K562 (cell line): Measurements from ENCODE around the gene TMEM95. TPM values are rescaled to one million over a fixed set of nuclear protein-coding genes. Genes with fewer than 3 reads are reported as not detected.

Source experiments
- ATAC-seq: fragments of 200-7000 bp; cut with Tn5 transposase; 3 replicates; pipeline ENCODE4 v1.9.1; 2020; ENCODE audit warnings: moderate library complexity
- BruUV-seq: library from RNA; stranded (reverse); fragments of 400-500 nt; replicated peaks from 2 replicates; lab custom pipeline; 2021; lab: Mats Ljungman, UMichigan
- CTCF ChIA-PET: fragments of 300-600 bp; formaldehyde crosslinking; extraction: SDS; loops from one replicate; lab custom pipeline; 2021; ENCODE audit warnings: low intra/inter-chr PET ratio; lab: Yijun Ruan, JAX
- POLR2A ChIA-PET: fragments of 300-600, 350-650 bp; sonication (Branson Sonifier 250); formaldehyde crosslinking; extraction: SDS; loops from one replicate; lab custom pipeline; 2021; ENCODE audit warnings: antibody characterized with exemption, inconsistent platforms; lab: Yijun Ruan, JAX
- DNase-seq, 4 experiments: peaks; one replicate each; pipeline versions ENCODE4 v3.0.0 to v3.0.0-alpha.2; 2011 to 2018; ENCODE audit warnings: low spot score in 3 of 4, mixed read lengths in 3 of 4; ENCODE audit errors: extremely low read depth in 1 of 4
- FAIRE-seq: peaks from 2 replicates; lab custom pipeline; 2011; peaks lifted over from hg19 to GRCh38; lab: Jason Lieb, UNC
- H2AFZ ChIP-seq: 2 replicates; pipeline ENCODE4 v1.6.0; 2011; ENCODE audit warnings: low read depth, low read length, control low read depth, inconsistent platforms
- H3K27ac ChIP-seq: fragments of 200-600 bp; 3 replicates; pipeline ENCODE4 v1.8.0; 2011; ENCODE audit warnings: low read depth, mild to moderate bottlenecking, control low read depth, inconsistent platforms, low read length, moderate library complexity, mixed read lengths; ENCODE audit errors: extremely low read depth
- H3K27me3 ChIP-seq, 2 experiments: fragments of 300-600 bp in 1 of 2; 2 replicates in 1 of 2; 3 replicates in 1 of 2; pipeline versions ENCODE4 v1.6.0 to v1.8.0; 2011; ENCODE audit warnings: inconsistent platforms in 2 of 2, low read length in 2 of 2, mild to moderate bottlenecking in 1 of 2, mixed read lengths in 1 of 2, moderate library complexity in 1 of 2; ENCODE audit not compliant: control insufficient read depth in 2 of 2, insufficient read depth in 2 of 2
- H3K36me3 ChIP-seq: fragments of 300-600 bp; 3 replicates; pipeline ENCODE4 v1.8.0; 2011; ENCODE audit warnings: mild to moderate bottlenecking, low read length, inconsistent platforms; ENCODE audit not compliant: control insufficient read depth, insufficient read depth
- H3K4me1 ChIP-seq, 2 experiments: fragments of 200-600 bp in 1 of 2; replicated peaks in 1 of 2; 2 replicates in 1 of 2; 3 replicates in 1 of 2; pipeline versions ENCODE4 v1.5.1 to v1.8.0; 2011; ENCODE audit warnings: inconsistent platforms in 2 of 2, low read length in 2 of 2, mild to moderate bottlenecking in 1 of 2, mixed read lengths in 1 of 2, moderate library complexity in 1 of 2; ENCODE audit not compliant: control insufficient read depth in 2 of 2, insufficient read depth in 2 of 2
- H3K4me2 ChIP-seq: 2 replicates; pipeline ENCODE4 v1.6.1; 2011; ENCODE audit warnings: low read length, control low read depth, inconsistent platforms, mixed read lengths; ENCODE audit not compliant: insufficient read depth
- H3K4me3 ChIP-seq: fragments of 200-600 bp; sonication (generic), shearing (Covaris generic); 2 replicates; pipeline ENCODE4 v1.5.1; 2016; ENCODE audit warnings: control low read depth, inconsistent platforms
- H3K79me2 ChIP-seq: fragments of 200-600 bp; 3 replicates; pipeline ENCODE4 v1.8.0; 2011; ENCODE audit warnings: low read length, inconsistent platforms; ENCODE audit not compliant: control insufficient read depth, insufficient read depth
- H3K9ac ChIP-seq, 2 experiments: 2 replicates each; pipeline versions ENCODE4 v1.6.0 to v1.6.1; 2011; ENCODE audit warnings: low read depth in 2 of 2, low read length in 2 of 2, control low read depth in 1 of 2, inconsistent platforms in 1 of 2, mild to moderate bottlenecking in 1 of 2, mixed read lengths in 1 of 2; ENCODE audit not compliant: insufficient read depth in 1 of 2
- H3K9me1 ChIP-seq: one replicate; pipeline ENCODE4 v1.6.0; 2011; ENCODE audit warnings: inconsistent platforms, mild to moderate bottlenecking, low read length, moderate library complexity; ENCODE audit not compliant: control insufficient read depth, insufficient read depth
- H3K9me3 ChIP-seq: replicated peaks from 2 replicates; pipeline ENCODE4 v1.5.1; 2011; ENCODE audit warnings: low read depth, low read length, inconsistent platforms; ENCODE audit not compliant: control insufficient read depth, insufficient read depth
- H4K20me1 ChIP-seq: replicated peaks from 2 replicates; pipeline ENCODE4 v1.6.1; 2011; ENCODE audit warnings: low read length, inconsistent platforms, mixed read lengths; ENCODE audit not compliant: control insufficient read depth, insufficient read depth
- ELF2 ChIP-seq: fragments of 250-450 bp; sonication (Bioruptor Pico); IDR thresholded peaks from 2 replicates; pipeline ENCODE4 v1.5.0; 2021; ENCODE audit warnings: mild to moderate bottlenecking
- ESRRA ChIP-seq: fragments of 450-650 bp; IDR thresholded peaks from 2 replicates; pipeline ENCODE4 v1.6.1; 2014; ENCODE audit warnings: low read depth, mild to moderate bottlenecking, moderate library complexity, borderline replicate concordance
- LARP7 ChIP-seq: fragments of 450-650 bp; IDR thresholded peaks from 2 replicates; pipeline ENCODE4 v1.6.1; 2016
- SIN3A ChIP-seq, 2 experiments: fragments of 150-350 bp in 1 of 2; IDR thresholded peaks; 2 replicates each; pipeline ENCODE4 v1.6.1; 2011 to 2016; ENCODE audit warnings: borderline replicate concordance in 2 of 2, low read depth in 2 of 2, low read length in 2 of 2, mild to moderate bottlenecking in 2 of 2, moderate library complexity in 2 of 2; ENCODE audit not compliant: control insufficient read depth in 1 of 2
- SMC3 ChIP-seq: conservative IDR thresholded peaks from 2 replicates; pipeline ENCODE4 v1.6.1; 2011; ENCODE audit warnings: low read depth, low read length, improper control_type of control experiment; ENCODE audit not compliant: insufficient read depth
- WGBS: fragments of 100-300 bp; shearing (Covaris generic); methylation state at CpG from one replicate; pipeline ENCODE4 v1.1.6; 2016; ENCODE audit warnings: low coverage, mixed read lengths; ENCODE audit not compliant: insufficient coverage; ENCODE audit errors: missing lambda C conversion rate; 5-methylcytosine and 5-hydroxymethylcytosine counted together
- in situ Hi-C: fragments of 300-500 bp; cut with MboI; formaldehyde crosslinking; loops from 4 replicates; pipeline ENCODE4 v1.15.0; 2018; ENCODE audit warnings: inconsistent platforms, mixed read lengths
- intact Hi-C: fragments of 100-400 bp; cut with micrococcal nuclease; formaldehyde crosslinking; loops from 2 replicates; pipeline ENCODE4 v1.14.2; 2022
- polyA plus RNA-seq, 8 experiments: library from polyadenylated mRNA; depleted of rRNA in 4 of 8; stranded (reverse) in 5 of 8; unstranded in 3 of 8; fragments of >200 nt; fragmentation: Nextera tagmentation in 2 of 8; fragmentation: Illumina TruSeq in 1 of 8; extraction: Ambion mirVana in 2 of 8; extraction: Trizol in 1 of 8; gene quantifications; 2 replicates each; pipeline versions ENCODE4 v1.2.1 to v1.2.3, GENCODE V29; 2011 to 2014; ENCODE audit warnings: inconsistent platforms in 1 of 8, missing spikeins in 1 of 8
- total RNA-seq, 7 experiments: library from RNA; depleted of rRNA in 6 of 7; stranded (reverse); fragments of >200 nt in 6 of 7; fragmentation: Illumina TruSeq in 2 of 7; extraction: Trizol in 2 of 7; gene quantifications; 2 replicates each; pipeline versions ENCODE4 v1.2.1 to v1.2.3, GENCODE V29; 2011 to 2021; ENCODE audit warnings: low replicate concordance in 1 of 7

TMEM95 gene
- total and polyA plus RNA-seq, 9 of the 15 experiments (the other 6 are each of a cell fraction or from before 2014, with no cell fraction given) = not detected

DNA sequence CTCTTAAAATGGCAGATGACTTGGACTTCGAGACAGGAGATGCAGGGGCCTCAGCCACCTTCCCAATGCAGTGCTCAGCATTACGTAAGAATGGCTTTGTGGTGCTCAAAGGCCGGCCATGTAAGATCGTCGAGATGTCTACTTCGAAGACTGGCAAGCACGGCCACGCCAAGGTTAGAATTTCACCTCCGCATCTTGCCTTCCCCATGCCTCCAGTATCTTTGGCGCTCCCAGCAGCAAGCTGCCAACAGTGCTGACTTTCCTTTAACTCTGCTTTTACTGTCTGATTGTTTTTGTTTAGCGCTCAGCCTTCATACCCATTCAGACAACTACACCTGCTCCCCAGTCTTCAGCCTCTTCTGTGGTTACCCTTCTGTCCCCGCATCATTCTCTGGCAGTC is 45.3 kb upstream of the TMEM95 start:
- H3K27me3 ChIP-seq = no peaks in the 10 kb centered on the region
- peak overlapping the region; percentile 93 for H3K27ac ChIP-seq
- no TSS peak for BruUV-seq
- intact Hi-C loops (no loop called here), in situ Hi-C loops (no loop called here)
- 40% methylated on average over 12 of the region's 12 CpGs for WGBS
- peaks cover 51% of the 10 kb centered on the region for H3K79me2 ChIP-seq
- no peak for FAIRE-seq
- ChIA-PET CTCF (no interaction called here), POLR2A (interaction anchor here (0.6 to 1.6 kb wide), 4 partner anchors 23 to 67 kb away, joined by 3 to 5 read pairs (median 3); no protein-coding TSS in a partner anchor)
- no peak for ATAC-seq
- H3K4me2 ChIP-seq = peak overlapping the region; percentile 97
- peaks cover 58% of the 10 kb centered on the region for H3K36me3 ChIP-seq
- DNase-seq = no peak
- peaks cover 40% of the 10 kb centered on the region for H4K20me1 ChIP-seq
- no peaks in the 10 kb centered on the region for H3K9me3 ChIP-seq
- peaks cover 23 to 25% of the 10 kb centered on the region in 2 experiments for H3K4me1 ChIP-seq
- H3K9ac ChIP-seq = peak overlapping the region; percentile 44 to 50; a peak in 3 of 4 replicates
- peak overlapping the region; percentile 96; the same call in 1 of the 2 replicates for H3K4me3 ChIP-seq
- peaks cover 11% of the 10 kb centered on the region for H3K9me1 ChIP-seq
- no peak overlapping the region for H2AFZ ChIP-seq
- TF ChIP-seq SIN3A (IDR thresholded peaks at IDR 0.05; ENCODE audit: borderline replicate concordance in 2 of 2, control insufficient read depth in 1 of 2, low read depth in 2 of 2, low read length in 2 of 2) = 0 out of 4 replicates have a peak, but pooled peaks of 1 of the 2 experiments have one; percentile 10
- TF ChIP-seq SMC3 = no peak
- TF ChIP-seq ESRRA = no peak
- no peak for TF ChIP-seq LARP7
- no peak for TF ChIP-seq ELF2 (CRISPR knock-in tag)
- TF ChIP-seq, all 486 proteins: peak for 1
